Esophagus squamous epithelium (tissue), 5 donors: ENCODE data around the gene ERC2. TPM values are rescaled to one million over a fixed set of nuclear protein-coding genes. Genes with fewer than 3 reads are reported as not detected.

ENCODE experiments used
- DNase-seq: peaks from one replicate; lab custom pipeline; 2025; lab: John Stamatoyannopoulos, UW
- H3K27ac ChIP-seq, 4 donors: fragments of 200-600 bp; sonication (generic); one replicate each; pipeline ENCODE4 v1.5.1; 2016 to 2019; ENCODE audit warnings: mild to moderate bottlenecking in 1 of 4
- H3K27me3 ChIP-seq, 4 donors: fragments of 200-600 bp; sonication (generic); 1 replicate in 3 of 4; 2 replicates in 1 of 4; pipeline versions ENCODE4 v1.5.1 to v1.6.0; 2017 to 2021; ENCODE audit warnings: antibody characterized with exemption in 1 of 4
- H3K36me3 ChIP-seq, 3 donors: fragments of 200-600 bp; sonication (generic); one replicate each; pipeline ENCODE4 v1.5.1; 2016 to 2019
- H3K4me1 ChIP-seq, 3 donors: fragments of 200-600 bp; sonication (generic); one replicate each; pipeline ENCODE4 v1.5.1; 2017 to 2019
- H3K4me3 ChIP-seq, 4 donors: fragments of 200-600 bp; sonication (generic); 1 replicate in 3 of 4; 2 replicates in 1 of 4; pipeline ENCODE4 v1.5.1; 2016 to 2019; ENCODE audit warnings: mild to moderate bottlenecking in 2 of 4, moderate library complexity in 1 of 4
- H3K9me3 ChIP-seq, 3 donors: fragments of 200-600 bp; sonication (generic); one replicate each; pipeline ENCODE4 v1.5.1; 2016 to 2019
- POLR2A ChIP-seq, 4 donors: fragments of 450-650 bp; IDR thresholded peaks; one replicate each; pipeline ENCODE4 v1.6.1; 2017; ENCODE audit warnings: antibody characterized with exemption in 4 of 4, mild to moderate bottlenecking in 4 of 4, moderate library complexity in 3 of 4
- WGBS, 2 donors: methylation state at CpG; one replicate each; pipeline ENCODE4 v1.1.5; 2018; 5-methylcytosine and 5-hydroxymethylcytosine counted together
- intact Hi-C: fragments of 100-400 bp; cut with DNase I; formaldehyde crosslinking; loops from one replicate; pipeline ENCODE4 v1.15.0; 2022
- total RNA-seq, 4 donors: library from RNA; depleted of rRNA; stranded (reverse); fragments of >200 nt; gene quantifications; one replicate each; pipeline ENCODE4 v1.1.0, GENCODE V29; 2016
- TF ChIP-seq, protein P1 (sequence below), 6 experiments: fragments of 450-650 bp in 4 of 6; fragments of 200-600 bp in 2 of 6; sonication (generic) in 2 of 6; IDR thresholded peaks; one replicate each; pipeline ENCODE4 v1.5.1; 2016 to 2019; ENCODE audit warnings: antibody characterized with exemption in 6 of 6, mild to moderate bottlenecking in 4 of 6, moderate library complexity in 4 of 6
- donor health status: DM: yes; HTN: yes; CAD: no.

ERC2 gene
- total RNA-seq, 4 donors from 2014 or later: 0.12 to 1.9 (median 0.86) TPM

- Histone ChIP-seq H3K4me3 (peak overlapping the region; percentile 25 to 89 (median 76)), H3K27ac (peak overlapping the region in 3 of 4 donors; percentile 90 to 93 (median 91)), H3K4me1 (peaks cover 12 to 85% (median 22%) of the 10 kb centered on the region in 3 donors), H3K36me3 (peaks cover 0 to 6% (median 0%) of the 10 kb centered on the region in 3 donors), H3K9me3 (no peaks in the 10 kb centered on the region), H3K27me3 (peaks cover 0 to 91% (median 0%) of the 10 kb centered on the region in 4 donors)
- no peak for DNase-seq
- 32 to 45% methylated on average over 13 to 20 of the region's 20 CpGs for WGBS, 2 donors
- intact Hi-C loops: loop anchor here (5.0 to 10.0 kb wide), 2 partner anchors 238 to 421 kb away; no protein-coding TSS in a partner anchor
- no peak for TF ChIP-seq POLR2A (IDR thresholded peaks at IDR 0.05)
- TF ChIP-seq, protein P1, sequence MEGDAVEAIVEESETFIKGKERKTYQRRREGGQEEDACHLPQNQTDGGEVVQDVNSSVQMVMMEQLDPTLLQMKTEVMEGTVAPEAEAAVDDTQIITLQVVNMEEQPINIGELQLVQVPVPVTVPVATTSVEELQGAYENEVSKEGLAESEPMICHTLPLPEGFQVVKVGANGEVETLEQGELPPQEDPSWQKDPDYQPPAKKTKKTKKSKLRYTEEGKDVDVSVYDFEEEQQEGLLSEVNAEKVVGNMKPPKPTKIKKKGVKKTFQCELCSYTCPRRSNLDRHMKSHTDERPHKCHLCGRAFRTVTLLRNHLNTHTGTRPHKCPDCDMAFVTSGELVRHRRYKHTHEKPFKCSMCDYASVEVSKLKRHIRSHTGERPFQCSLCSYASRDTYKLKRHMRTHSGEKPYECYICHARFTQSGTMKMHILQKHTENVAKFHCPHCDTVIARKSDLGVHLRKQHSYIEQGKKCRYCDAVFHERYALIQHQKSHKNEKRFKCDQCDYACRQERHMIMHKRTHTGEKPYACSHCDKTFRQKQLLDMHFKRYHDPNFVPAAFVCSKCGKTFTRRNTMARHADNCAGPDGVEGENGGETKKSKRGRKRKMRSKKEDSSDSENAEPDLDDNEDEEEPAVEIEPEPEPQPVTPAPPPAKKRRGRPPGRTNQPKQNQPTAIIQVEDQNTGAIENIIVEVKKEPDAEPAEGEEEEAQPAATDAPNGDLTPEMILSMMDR (IDR thresholded peaks at IDR 0.05): no peak
Observed at GRCh38 chr3:55484191-55484689, 984.0 kb downstream of the ERC2 start.

DNA sequence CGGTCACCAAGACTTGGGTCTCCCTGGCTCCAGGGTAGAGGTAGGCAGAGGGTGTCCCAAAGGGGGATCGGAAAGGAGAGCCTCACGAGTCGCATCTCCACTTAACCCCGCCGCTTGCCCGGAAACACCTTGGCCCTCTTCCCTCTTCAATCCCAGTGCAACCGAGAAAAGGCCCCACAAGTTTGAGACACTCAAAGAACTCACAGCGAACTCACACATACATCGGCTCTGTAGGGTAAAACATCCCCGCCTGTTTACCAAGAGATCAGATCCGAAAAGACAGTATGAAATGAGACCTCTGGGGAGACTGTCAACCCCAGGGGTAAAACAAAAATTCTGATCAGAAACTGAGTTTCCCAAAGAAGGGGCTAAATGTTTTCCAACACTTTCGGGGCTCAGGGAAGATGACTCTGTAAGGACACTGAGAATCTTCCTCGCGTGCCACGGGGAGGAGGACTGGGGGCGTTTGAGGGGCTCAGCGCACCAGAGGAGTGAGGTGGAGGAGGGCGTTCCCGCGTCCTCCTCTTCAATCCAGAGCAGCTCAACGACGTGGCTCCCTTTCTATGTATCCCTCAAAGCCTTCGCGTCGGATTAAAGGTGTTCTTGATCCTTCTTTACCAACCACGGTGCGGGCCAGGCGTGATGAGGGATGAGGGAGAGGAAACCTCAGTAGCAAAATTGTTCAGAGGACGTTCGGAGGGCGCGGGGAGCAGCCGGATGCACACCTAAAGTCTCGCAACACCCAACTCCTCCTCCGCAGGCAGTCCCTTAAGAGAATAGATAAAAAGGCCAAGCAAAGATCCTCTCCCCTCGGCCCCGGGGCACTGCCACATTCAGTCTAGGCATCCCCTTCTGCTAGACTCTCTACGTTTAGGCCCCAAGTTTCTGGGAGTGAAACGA, 984.8 kb downstream of the ERC2 start:
- Histone ChIP-seq H3K4me3 (peak overlapping the region; percentile 25 to 84 (median 56)), H3K27ac (peak overlapping the region in 2 of 4 donors; percentile 91 to 93), H3K27me3 (peaks cover 0 to 83% (median 0%) of the 10 kb centered on the region in 4 donors), H3K36me3 (peaks cover 0 to 14% (median 0%) of the 10 kb centered on the region in 3 donors), H3K4me1 (peaks cover 8 to 77% (median 16%) of the 10 kb centered on the region in 3 donors), H3K9me3 (no peaks in the 10 kb centered on the region)
- 39 to 60% methylated on average over 27 to 34 of the region's 40 CpGs for WGBS, 2 donors
- intact Hi-C loops: loop anchor here (5.0 to 10.0 kb wide), 2 partner anchors 239 to 421 kb away; no protein-coding TSS in a partner anchor
- DNase-seq: no peak
- TF ChIP-seq POLR2A (IDR thresholded peaks at IDR 0.05): no peak
- TF ChIP-seq, protein P1 (IDR thresholded peaks at IDR 0.05): no peak

- Histone ChIP-seq H3K27ac (peak overlapping the region in 3 of 4 donors; percentile 48 to 91 (median 67)), H3K4me3 (peak overlapping the region; percentile 25 to 69 (median 54)), H3K36me3 (peaks cover 0 to 19% (median 0%) of the 10 kb centered on the region in 3 donors), H3K27me3 (peaks cover 0 to 77% (median 0%) of the 10 kb centered on the region in 4 donors), H3K4me1 (peaks cover 8 to 76% (median 15%) of the 10 kb centered on the region in 3 donors), H3K9me3 (no peaks in the 10 kb centered on the region)
- no peak for DNase-seq
- 13 to 15% methylated on average over 3 to 12 of the region's 38 CpGs for WGBS, 2 donors
- intact Hi-C loops: loop anchor here (5.0 to 10.0 kb wide), 2 partner anchors 240 to 422 kb away; no protein-coding TSS in a partner anchor
- no peak for TF ChIP-seq POLR2A (IDR thresholded peaks at IDR 0.05)
- TF ChIP-seq, protein P1 (IDR thresholded peaks at IDR 0.05): no peak
Observed at GRCh38 chr3:55482496-55483195, 985.6 kb downstream of the ERC2 start.

- Histone ChIP-seq H3K4me3 (peak overlapping the region; percentile 25 to 69 (median 54)), H3K36me3 (peaks cover 0 to 27% (median 0%) of the 10 kb centered on the region in 3 donors), H3K4me1 (peaks cover 8 to 72% (median 15%) of the 10 kb centered on the region in 3 donors), H3K27ac (peak overlapping the region; percentile 41 to 91 (median 58)), H3K27me3 (peaks cover 0 to 69% (median 0%) of the 10 kb centered on the region in 4 donors), H3K9me3 (no peaks in the 10 kb centered on the region)
- TF ChIP-seq, protein P1 (IDR thresholded peaks at IDR 0.05): peak in 2 of 6 experiments; percentile 36 to 40
- peak in 1 of 4 donors; percentile 15 for TF ChIP-seq POLR2A (IDR thresholded peaks at IDR 0.05)
- no peak for DNase-seq
- intact Hi-C loops: loop anchor here (5.0 to 10.0 kb wide), 2 partner anchors 240 to 423 kb away; no protein-coding TSS in a partner anchor
- 10 to 11% methylated on average over 10 to 19 of the region's 37 CpGs for WGBS, 2 donors
Observed at GRCh38 chr3:55481744-55482495, 986.3 kb downstream of the ERC2 start.
